HTR-8/SVneo (cell line): ENCODE results near the gene SVOPL.

Experiments used
- DNase-seq: peaks from one replicate; pipeline ENCODE4 v3.0.0; 2011; ENCODE audit warnings: low spot score, mixed read lengths; ENCODE audit not compliant: insufficient read length
- FAIRE-seq: peaks from 2 replicates; lab custom pipeline; 2011; peaks lifted over from hg19 to GRCh38; lab: Jason Lieb, UNC

SVOPL gene

DNA sequence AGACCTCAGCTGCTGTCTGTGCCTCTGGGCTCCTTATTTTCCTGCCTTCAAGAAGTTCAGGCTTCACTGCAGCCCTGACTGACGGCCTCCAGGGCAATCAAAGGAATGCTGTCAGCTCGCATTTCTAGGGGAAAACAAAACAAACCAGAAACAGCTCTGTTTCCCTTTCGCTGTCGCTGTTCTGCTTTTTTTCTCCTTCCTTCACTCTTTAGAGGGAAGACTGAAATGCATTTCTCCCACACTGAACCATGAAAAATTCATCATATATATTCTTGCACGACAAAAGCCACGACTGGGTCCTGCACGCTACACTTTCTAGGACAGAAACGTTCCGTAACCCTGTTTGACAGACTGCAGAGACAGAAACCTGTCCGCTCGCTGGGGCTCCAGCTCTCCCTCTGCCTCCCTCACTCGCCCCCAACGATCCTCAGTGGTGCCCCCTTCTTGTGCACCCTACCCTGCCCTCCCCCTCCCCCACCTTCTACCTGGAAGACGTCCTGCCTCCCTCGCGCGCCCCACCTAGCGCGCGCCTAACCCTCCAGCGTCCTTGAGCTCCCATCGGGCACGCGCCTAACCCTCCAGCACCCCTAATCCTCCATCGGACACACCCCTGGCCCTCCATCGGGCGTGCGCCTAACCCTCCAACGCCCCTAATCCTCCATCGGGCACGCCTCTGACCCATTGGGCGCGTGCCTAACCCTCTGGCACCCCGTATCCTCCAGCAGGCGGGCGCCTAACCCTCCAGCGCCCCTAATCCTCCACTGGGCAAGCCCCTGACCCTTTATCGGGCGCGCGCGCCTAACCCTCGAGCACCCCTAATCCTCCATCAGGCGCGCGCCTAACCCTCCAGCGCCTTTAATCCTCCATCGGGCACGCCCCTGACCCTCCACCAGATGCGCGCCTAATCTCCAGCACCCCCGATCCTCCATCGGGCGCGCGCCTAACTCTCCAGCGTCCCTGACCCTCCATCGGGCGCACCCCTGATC is 37.1 kb downstream of the SVOPL start:
- FAIRE-seq, result no peak
- DNase-seq, result no peak

DNA sequence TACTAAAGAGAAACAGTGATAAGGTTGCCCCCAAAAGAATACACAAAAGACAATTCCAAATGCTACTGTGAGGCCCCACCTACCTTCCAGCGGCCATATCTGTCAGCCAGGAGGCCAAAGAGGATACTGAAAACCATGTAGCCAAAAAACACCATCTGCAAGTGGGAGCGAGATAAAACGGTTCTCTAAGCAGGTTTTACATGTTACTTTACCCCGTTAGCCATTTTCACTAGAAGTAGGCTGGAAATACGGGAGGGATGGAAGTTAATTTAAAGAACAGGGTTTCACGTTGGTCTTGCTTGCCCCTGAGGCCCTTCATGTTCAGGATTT is 38.2 kb downstream of the SVOPL start:
- DNase-seq (no peak), FAIRE-seq (no peak)

DNA sequence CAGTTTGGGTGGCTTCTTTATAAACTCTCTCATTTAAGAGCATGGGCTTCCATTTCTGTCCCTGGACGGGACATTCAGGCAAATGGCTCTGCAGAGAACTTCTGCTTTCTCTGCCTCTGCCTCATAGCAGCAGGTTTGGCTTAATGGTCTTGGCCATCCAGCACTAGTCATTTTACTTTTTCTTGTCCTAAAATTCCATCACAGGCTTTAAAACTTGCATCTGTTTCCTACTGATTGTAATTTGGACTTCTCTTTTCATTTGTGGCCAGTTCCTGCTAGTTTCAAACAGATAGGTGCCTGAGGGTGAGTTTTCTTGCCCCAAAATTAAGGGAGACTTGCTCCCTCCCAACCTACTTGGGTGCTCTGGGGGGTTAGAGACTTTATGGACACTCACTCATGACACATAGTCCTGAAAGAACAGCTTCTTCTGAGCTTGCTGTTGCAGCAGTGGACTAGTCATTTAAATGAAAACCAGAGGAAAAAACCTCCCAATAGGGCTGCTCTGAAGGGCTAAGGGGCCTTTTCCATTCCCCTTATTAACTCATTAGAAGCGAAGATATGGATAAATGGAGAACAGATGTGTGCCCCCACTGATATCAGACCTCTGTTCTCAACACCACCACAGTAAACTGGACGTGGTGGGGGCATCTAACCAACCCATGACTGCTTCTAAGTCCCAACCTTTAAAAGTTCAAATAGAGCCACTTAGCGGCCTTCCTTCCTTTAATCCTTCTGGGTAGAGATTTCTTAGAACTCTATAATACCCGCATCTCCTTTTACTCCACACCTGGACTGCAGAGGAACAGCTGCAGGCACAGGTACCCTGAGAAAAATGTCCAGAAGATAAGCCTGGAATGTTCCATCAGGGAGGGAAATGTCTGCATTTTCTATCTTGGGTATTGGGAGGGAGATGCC is 38.8 kb downstream of the SVOPL start:
- DNase-seq, result no peak
- no peak for FAIRE-seq

DNA sequence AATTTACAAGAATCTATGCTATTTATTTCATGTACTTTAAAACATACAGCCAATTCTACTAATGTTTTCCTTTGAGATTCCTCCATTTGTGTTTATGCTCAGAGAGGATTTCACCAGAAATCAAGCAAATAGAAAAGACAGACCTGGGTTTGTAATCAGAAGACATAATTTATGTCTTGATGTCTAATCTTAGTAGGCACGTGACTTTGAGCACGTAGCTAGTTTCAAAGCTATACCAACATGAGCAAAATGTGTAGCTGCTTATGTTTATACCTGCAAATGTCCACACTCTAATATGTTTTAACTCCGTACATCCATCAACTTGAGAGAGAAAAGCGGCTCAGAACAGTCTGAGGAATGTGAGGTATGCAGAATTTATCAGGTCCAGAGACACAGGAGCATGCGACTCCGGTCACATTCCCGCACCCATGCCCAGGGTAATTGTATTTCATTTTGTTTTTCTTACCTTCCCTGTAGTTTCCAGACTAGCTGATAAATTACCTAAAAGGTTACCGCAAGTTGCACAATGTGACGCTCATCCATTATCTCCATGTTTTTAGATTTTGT is 40.0 kb downstream of the SVOPL start:
- DNase-seq, result no peak
- FAIRE-seq, result no peak

DNA sequence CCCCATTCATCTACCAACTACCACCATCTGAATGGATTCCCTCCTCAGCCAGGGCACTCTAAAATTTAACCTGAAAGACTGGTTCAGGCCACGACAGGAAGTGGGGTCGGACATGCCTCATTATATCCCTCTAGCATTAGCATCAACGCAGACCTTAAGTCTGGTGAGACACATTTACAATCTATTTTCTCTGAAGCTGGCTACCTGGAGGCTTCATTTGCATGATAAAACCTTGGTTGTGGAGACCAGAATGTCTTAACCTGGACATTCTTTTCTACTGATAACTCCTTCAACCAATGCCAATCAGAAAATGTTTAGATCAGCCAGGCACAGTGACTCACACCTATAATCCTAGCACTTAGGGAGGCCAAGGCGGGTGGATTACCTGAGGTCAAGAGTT is 42.3 kb downstream of the SVOPL start:
- FAIRE-seq (no peak), DNase-seq (no peak)

DNA sequence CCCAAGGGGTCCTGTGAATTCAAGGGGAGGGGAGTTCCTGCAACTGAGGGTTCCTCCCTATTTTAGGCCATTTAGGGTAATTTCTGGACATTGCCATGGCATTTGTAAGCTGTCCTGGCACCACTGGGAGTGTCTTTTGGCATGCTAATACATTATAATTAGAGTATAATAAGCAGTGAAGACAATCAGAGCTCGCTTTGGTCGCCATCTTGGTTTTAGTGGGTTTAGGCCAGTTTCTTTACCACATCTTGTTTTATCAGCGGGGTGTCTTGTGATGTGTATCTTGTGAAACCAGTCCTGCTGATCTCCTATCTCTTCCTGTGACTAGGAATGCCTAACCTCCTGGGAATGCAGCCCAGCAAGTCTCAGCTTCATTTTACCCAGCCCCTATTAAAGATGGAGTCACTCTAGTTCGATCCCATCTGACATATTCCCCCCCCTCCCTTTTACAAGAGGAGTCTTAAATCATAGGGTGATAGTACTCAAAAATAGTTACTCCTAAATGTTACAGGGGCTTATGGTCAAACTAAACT is 43.2 kb downstream of the SVOPL start:
- no peak for FAIRE-seq
- no peak for DNase-seq

DNA sequence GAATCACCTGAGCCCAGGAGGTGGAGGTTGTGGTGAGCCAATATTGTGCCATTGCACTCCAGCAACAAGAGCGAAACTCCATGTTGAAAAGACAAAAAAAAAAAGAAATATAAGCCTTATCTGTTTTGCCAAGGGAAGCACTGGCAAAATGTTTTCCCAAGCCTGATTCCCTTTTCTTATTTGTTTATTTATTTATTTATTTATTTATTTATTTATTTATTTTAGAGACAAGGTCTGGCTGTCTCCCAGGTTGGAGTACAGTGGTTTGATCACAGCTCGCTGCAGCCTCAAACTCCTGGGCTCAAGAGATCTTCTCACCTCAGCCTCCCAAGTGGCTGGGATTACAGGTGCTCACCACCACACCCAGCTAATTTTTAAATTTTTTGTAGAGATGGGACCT is 44.2 kb downstream of the SVOPL start:
- no peak for FAIRE-seq
- no peak for DNase-seq

DNA sequence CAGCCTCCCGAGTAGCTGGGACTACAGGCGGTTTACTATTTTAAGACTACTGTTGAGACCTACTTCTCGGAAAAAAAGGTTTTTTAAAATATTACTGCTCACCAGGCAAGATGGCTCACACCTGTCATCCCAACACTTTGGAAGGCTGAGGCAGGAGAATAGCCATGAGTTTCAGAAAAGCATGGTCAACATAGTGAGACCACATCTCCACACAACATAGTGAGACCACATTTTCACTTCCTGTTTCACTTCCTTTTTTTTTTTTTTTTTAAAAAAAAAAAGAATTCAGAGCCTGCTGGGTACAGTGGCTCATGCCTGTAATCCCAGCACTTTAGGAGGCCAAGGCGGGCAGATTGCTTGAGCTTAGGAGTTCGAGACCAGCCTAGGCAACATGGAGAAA is 46.5 kb downstream of the SVOPL start:
- DNase-seq, result no peak
- FAIRE-seq, result no peak

DNA sequence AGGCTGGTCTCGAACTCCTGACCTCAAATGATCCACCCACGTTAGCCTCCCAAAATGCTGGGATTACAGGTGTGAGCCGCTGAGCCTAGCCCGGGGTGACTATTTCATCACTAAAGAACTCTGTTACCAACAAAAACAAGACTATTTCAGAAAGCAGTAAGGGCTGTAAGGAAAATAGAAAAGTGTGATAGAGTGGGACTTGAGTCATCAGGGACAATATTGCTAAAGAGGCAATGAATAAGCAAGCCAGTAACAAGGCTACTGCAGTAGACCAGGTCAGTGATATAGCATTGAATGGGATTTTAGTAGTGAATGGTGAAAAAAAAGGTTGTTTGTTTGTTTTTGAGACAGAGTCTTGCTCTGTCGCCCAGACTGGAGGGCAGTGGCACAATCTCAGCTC is 51.7 kb downstream of the SVOPL start:
- FAIRE-seq (no peak), DNase-seq (no peak)

DNA sequence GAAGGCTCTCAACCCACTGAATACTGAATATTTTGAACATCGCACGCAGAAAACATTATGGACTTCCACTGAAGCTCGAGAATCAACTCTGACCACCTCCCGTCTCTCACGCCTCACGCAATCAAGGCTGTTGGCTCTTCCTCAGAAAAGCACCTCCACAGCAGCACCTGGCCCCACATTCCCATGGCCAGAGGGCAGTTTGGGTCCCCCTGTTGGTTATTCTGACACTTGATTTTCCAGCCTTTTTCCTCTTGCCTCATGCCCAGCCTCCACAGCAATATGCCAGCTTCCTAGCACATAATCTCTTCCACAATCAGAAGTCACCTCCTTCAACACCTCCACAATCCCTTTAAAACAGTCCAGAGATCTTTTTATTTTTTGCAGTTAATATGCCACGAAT is 55.9 kb downstream of the SVOPL start:
- DNase-seq, result no peak
- no peak for FAIRE-seq

DNA sequence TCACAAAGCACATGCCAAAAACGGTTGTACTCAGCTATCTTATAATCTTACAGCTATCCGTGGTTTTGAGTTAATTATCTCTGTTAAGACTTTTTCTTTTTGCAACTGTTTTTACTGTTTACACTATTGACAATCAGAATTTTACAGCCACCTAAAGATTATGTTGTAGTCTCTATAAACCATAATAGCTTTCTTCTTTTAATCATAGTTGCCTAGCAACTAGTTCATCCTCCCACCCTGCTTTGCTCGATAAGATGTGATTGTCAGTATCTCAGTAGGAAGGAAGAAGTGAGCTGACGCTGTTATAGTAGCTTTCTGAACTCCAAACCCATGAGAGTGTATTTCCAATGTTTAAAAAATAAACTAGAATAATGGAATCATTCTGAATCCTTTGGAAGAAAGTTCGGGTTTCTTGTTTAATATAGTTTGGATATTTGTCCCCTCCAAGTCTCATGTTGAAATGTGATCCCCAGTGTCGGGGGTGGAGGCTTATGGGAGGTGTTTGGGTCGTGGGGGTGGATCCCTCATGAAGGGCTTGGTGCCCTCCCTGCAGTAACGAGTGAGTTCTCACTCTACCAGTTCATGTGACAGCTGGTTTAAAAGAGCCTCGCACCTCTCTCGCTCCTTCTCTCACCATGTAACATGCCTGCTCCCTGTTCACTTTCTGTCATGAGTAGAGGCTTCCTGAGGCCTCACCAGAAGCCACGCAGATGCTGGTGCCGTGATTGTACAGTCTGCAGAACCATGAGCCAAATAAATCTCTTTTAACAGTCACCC is 68.1 kb downstream of the SVOPL start:
- no peak for FAIRE-seq

DNA sequence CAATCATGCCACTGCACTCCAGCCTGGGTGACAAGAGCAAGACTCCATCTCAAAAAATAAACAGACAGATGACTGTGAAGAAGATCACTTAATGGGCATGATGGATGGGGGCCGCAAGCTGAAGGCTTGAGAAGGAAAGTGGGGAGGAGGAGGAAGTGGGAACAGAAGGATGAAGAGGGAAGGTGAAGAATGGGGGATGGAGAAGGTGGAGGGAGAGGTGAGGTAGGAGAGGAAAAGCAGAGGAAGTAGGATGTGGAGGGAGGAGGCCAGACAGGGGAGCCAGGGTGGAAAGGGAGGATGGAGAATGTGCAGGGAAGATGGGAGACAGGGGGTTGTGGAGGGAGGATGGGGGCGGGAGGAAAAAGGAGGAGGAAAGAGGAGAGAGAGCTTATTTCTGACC is 68.8 kb downstream of the SVOPL start:
- no peak for DNase-seq

More for the DNA sequence above, 68.1 kb downstream of the SVOPL start:
- DNase-seq, result no peak

DNA sequence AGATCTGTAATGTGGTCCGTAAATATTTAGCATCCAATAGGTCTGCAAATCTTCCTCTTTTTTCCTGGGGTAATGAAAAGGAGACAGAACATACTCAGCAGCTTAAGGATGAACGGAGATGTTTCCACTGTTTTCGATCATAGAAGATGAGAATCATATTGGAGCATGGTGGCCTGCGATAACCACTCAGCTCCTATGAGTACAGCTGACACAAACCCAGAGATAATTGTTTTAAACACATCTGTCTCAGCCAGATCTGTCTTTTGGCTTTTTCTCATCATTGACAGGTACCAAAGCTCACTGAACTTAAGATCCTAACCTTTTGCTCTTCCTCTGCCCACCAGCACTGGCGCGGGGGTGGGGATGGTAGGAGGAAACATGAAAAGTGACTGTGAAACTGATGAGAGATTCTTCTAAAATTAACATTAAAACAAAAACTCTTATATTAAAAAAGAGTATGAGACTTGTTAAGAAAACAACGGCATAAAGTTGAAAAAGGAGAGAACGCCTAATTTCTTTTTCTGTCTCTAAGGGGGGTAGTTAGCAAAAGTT is 71.0 kb downstream of the SVOPL start:
- no peak for FAIRE-seq

More for the DNA sequence above, 68.8 kb downstream of the SVOPL start:
- FAIRE-seq, result no peak

DNA sequence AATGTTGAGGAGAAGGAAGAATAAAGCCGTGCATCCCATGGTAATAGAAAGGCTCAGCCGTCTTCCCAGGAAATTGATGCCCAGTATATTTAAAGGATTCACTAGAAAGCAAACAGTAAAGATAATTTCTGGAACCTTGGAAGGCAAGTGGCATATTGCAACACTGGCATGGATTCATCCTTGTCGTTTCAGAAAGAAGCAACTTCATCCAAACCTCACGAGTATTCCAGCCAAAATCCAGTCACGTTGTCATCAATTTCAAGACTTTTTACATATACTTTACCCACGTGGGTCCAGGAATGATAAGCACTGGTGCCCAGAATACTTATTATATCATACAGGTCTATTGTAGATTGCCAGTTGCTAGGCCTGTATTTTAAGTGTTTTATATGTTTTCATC is 73.8 kb downstream of the SVOPL start:
- DNase-seq (no peak), FAIRE-seq (no peak)

More for the DNA sequence above, 71.0 kb downstream of the SVOPL start:
- no peak for DNase-seq

DNA sequence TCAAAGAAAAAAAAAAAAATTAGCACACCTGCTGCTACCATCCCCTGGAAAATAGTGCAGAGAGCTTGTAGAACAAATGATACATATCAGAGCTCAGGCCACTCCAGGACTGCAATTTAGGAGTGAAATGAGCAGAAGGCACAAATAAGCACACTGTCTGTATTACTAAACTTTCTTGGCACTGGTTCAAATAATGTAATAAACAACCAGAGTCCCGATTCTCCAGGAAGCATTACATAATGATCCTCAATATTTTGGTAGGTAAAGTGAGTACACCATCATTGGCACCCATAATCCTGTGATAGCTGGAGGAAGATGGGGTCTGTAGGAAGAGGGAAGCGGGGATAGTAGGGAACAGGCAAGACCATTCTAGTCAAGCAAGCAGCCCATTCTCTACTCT is 74.3 kb downstream of the SVOPL start:
- FAIRE-seq (no peak), DNase-seq (no peak)

DNA sequence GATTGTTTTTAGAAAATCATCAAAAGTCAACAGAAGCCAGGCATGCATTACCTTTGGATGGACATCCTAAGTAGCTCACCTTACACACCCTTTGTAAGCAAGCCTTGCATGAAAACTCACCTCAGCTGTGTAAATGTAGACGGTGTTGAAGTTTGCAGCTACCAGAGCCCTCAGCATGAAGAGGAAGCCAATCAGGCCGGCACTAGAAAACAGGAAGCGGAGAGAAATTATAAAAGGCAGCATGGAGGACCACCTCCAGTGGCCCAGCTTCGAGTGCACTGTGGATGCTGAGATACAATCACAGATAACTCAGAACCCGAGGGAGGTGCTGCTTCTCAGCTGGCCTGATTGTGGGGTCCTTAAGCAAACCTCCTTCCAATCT is 75.3 kb downstream of the SVOPL start:
- FAIRE-seq, result no peak

DNA sequence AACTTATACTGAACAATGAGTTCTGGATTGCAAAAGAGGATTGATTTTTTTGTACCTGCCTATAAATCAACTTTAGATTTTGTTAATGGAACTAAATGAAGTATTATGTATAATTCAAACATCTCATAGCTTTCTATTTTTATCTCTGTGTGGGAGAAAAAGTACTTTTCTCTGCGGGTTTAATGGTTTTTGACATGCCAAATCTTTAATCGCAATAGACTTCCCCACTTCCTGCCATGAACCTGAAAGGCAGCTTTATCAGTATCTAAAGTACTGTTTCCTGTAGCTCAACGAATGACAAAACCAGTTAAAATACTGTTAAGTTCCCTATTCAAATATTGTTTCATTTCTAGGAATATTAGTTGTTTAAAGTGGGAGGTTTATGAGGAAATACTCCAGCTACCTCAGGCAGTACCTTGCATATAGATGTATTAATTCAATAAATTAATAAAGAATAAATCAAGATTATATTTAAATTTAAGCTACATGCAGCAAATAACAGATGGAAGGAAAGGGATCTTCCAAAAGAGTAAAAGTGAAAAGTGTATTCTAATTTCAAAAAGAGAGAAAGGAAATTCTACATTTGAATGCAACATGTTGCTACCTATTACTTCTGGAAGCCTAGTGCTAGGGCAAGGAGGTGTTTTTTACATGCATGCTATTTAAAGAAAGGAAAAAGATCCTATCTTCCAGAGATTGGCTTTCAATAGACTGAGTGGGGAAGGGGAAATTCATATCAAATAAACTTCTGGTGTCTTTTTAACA is 75.9 kb downstream of the SVOPL start:
- FAIRE-seq (no peak), DNase-seq (no peak)

More for the DNA sequence above, 75.3 kb downstream of the SVOPL start:
- no peak for DNase-seq

DNA sequence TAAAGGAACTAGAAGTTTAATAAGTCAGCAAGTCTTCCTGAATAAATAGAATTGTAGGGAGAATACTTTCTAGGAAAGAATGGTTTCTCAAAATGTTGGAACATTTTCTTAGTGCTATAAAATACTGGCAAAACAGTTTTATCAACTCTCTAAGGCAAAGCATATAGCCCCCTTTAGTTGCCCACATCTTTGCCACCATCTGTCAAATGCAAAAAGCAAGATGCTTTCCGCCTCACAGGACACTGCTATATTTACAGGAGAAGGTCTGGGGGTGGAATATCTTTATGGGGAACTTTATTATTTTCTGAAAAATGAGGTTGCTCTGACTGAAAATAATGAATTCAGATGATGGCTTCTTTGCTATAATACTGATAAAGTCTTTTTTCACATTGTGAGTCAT is 78.3 kb downstream of the SVOPL start:
- FAIRE-seq, result no peak
- no peak for DNase-seq

DNA sequence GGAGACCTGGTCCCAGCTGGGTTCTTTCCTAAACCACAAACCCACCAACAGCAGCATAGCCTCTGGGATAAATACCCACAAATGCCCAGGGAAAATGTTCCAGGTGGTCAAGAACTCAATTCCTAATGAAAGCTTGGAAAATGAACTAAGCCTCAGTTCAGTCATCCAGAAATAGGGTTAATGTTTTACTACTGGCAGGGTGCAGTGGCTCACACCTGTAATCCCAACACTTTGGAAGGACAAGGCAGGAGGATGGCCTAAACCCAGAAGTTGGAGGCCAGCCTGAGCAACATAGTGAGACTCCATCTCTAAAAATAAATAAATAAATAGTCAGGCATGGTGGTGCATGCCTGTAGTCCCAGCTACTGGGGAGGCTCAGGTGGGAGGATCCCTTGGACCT is 82.2 kb downstream of the SVOPL start:
- no peak for DNase-seq
- FAIRE-seq, result no peak
